Progenitor cell of endocrine pancreas (in vitro differentiated cells): Measurements from ENCODE around the gene CFAP300. TPM values are rescaled to one million over a fixed set of nuclear protein-coding genes. Genes with fewer than 3 reads are reported as not detected.

Experiments
- DNase-seq: peaks from one replicate; pipeline ENCODE4 v3.0.0; 2021; ENCODE audit warnings: low spot score; ENCODE audit not compliant: unreplicated experiment
- H3K27ac Mint-ChIP-seq: 2 replicates; pipeline ENCODE4 v1.8.0; 2021; ENCODE audit warnings: mild to moderate bottlenecking, moderate library complexity, mixed read lengths
- H3K27me3 Mint-ChIP-seq: 2 replicates; pipeline ENCODE4 v1.8.0; 2021; ENCODE audit warnings: mixed read lengths
- H3K36me3 Mint-ChIP-seq: 2 replicates; pipeline ENCODE4 v1.8.0; 2022; ENCODE audit warnings: mixed read lengths; ENCODE audit not compliant: insufficient read depth
- H3K4me1 Mint-ChIP-seq: 2 replicates; pipeline ENCODE4 v1.8.0; 2021; ENCODE audit warnings: low read depth, mixed read lengths
- H3K4me3 Mint-ChIP-seq: 2 replicates; pipeline ENCODE4 v1.8.0; 2021; ENCODE audit warnings: low read depth, mild to moderate bottlenecking, moderate library complexity, mixed read lengths
- H3K9me3 Mint-ChIP-seq: 2 replicates; pipeline ENCODE4 v1.8.0; 2021; ENCODE audit warnings: low read depth, mixed read lengths
- CTCF ChIP-seq: fragments of 200-600 bp; sonication (generic); IDR thresholded peaks from one replicate; pipeline ENCODE4 v1.5.0; 2021; ENCODE audit warnings: antibody characterized with exemption, mild to moderate bottlenecking; ENCODE audit not compliant: unreplicated experiment
- total RNA-seq: library from RNA; stranded (reverse); gene quantifications from 2 replicates; pipeline ENCODE4 v1.2.1, GENCODE V29; 2021

Gene CFAP300
- total RNA-seq, 1 donor from 2014 or later = 1.5 TPM

DNA sequence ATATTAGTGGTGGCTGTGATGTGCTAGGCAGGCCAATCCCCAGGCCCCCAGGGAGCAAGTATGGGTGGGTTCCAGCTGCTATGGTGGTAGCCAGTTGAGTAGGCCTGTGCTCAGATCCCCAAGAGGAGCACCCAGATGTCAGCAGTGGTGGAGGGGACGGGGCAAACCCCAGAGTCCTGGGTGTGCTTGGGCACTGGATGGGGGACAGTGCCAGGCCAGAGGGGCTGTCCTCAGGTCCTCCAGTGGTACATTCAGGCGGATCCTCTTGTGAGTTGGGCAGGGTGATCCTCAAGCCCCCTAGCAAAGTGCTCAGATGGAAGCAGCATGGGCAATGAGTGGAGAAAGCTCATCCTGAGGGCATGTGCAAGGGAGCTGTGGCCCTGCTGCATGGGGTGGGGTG, 26.0 kb downstream of the CFAP300 start:
- no peak for TF ChIP-seq CTCF
- Mint-ChIP-seq H3K27me3 (no peaks in the 10 kb centered on the region), H3K4me1 (peaks cover 2% of the 10 kb centered on the region), H3K36me3 (peaks cover 5% of the 10 kb centered on the region), H3K4me3 (no peak overlapping the region), H3K27ac (no peak overlapping the region), H3K9me3 (peaks cover 28% of the 10 kb centered on the region)
- no peak for DNase-seq

GRCh38 chr11:102079625-102080024, 32.4 kb downstream of the CFAP300 start:
- no peak for DNase-seq
- Mint-ChIP-seq H3K4me3 (no peak overlapping the region), H3K4me1 (peaks cover 2% of the 10 kb centered on the region), H3K9me3 (no peaks in the 10 kb centered on the region), H3K27me3 (no peaks in the 10 kb centered on the region), H3K36me3 (no peaks in the 10 kb centered on the region), H3K27ac (no peak overlapping the region)
- TF ChIP-seq CTCF = no peak

GRCh38 chr11:102081313-102081712, 34.1 kb downstream of the CFAP300 start:
- DNase-seq = no peak
- Mint-ChIP-seq H3K9me3 (no peaks in the 10 kb centered on the region), H3K27ac (no peak overlapping the region), H3K36me3 (no peaks in the 10 kb centered on the region), H3K4me3 (no peak overlapping the region), H3K27me3 (no peaks in the 10 kb centered on the region), H3K4me1 (peaks cover 1% of the 10 kb centered on the region)
- TF ChIP-seq CTCF = no peak

DNA sequence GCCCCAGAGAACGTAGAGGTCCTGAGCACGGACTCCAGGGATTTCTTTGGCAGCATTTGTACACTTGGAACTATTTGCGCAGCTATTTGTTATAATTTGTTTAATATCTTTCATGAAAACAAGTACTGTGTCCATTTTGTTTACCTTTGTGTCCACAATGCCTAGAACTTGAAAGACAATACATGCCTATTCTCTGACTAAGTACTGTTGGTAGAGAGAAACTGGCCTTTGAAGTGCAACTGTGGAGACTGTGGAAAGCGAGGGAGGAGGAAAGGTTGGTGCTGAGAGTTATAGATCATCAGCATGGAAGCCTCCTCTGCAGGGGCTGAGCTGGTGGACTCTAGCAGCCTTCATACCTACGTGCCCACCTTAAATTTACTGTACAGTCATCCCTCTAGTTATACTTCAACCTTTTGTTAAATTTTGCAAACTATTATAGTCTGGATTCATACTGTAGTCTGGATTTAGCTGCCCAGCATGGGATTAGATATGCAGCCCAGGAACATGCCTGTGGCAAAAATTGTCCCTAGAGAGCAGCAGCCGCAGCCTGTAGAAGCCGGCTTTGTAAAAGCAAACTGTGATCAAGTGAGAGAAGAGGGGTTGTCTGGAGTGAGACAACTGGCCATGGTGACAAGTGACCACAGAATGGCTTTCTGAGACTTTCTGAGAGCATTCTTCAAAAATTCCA, 38.8 kb downstream of the CFAP300 start:
- peaks cover 3% of the 10 kb centered on the region for H3K4me1 Mint-ChIP-seq
- no peak for DNase-seq
- H3K4me3 Mint-ChIP-seq = no peak overlapping the region
- TF ChIP-seq CTCF = no peak
- no peaks in the 10 kb centered on the region for H3K9me3 Mint-ChIP-seq
- H3K27me3 Mint-ChIP-seq = no peaks in the 10 kb centered on the region
- no peaks in the 10 kb centered on the region for H3K36me3 Mint-ChIP-seq
- no peak overlapping the region for H3K27ac Mint-ChIP-seq

GRCh38 chr11:102097186-102097585, 49.9 kb downstream of the CFAP300 start:
- no peak overlapping the region for H3K4me3 Mint-ChIP-seq
- H3K9me3 Mint-ChIP-seq = no peaks in the 10 kb centered on the region
- no peaks in the 10 kb centered on the region for H3K27me3 Mint-ChIP-seq
- H3K27ac Mint-ChIP-seq = no peak overlapping the region
- no peak for DNase-seq
- no peaks in the 10 kb centered on the region for H3K36me3 Mint-ChIP-seq
- H3K4me1 Mint-ChIP-seq = no peaks in the 10 kb centered on the region
- TF ChIP-seq CTCF = no peak
